Gastroesophageal sphincter (tissue), 3 donors: ENCODE data around the gene GOLGA6L7.

Experiments used
- CTCF ChIP-seq, 4 experiments: fragments of 200-600 bp in 2 of 4; fragments of 450-650 bp in 2 of 4; sonication (generic) in 1 of 4; IDR thresholded peaks; one replicate each; pipeline ENCODE4 v1.5.1; 2017 to 2019; ENCODE audit warnings: antibody characterized with exemption in 4 of 4, mild to moderate bottlenecking in 2 of 4, moderate library complexity in 2 of 4
- POLR2A ChIP-seq, 2 donors: fragments of 450-650 bp; IDR thresholded peaks; one replicate each; pipeline ENCODE4 v1.6.1; 2017; ENCODE audit warnings: antibody characterized with exemption in 2 of 2, mild to moderate bottlenecking in 2 of 2, moderate library complexity in 1 of 2

GRCh38 chr15:28888302-28888894, 40.0 kb upstream of the GOLGA6L7 start:
- TF ChIP-seq CTCF (IDR thresholded peaks at IDR 0.05) (no peak), POLR2A (IDR thresholded peaks at IDR 0.05) (no peak)
